Endothelial cell of umbilical vein (primary cell): ENCODE data around the gene CYBA.

Experiments
- CTCF ChIP-seq, 2 donors: IDR thresholded peaks; 1 replicate in 1 of 2; 2 replicates in 1 of 2; pipeline ENCODE4 v1.5.1; 2011; ENCODE audit warnings: low read length in 2 of 2, mild to moderate bottlenecking in 2 of 2, moderate library complexity in 2 of 2, control low read depth in 1 of 2, inconsistent platforms in 1 of 2, low read depth in 1 of 2; ENCODE audit not compliant: insufficient read depth in 1 of 2; ENCODE audit errors: extremely low read depth in 1 of 2
- EZH2 ChIP-seq: IDR thresholded peaks from 2 replicates; pipeline ENCODE4 v1.6.1; 2012; ENCODE audit warnings: borderline replicate concordance, low read depth, mild to moderate bottlenecking, moderate library complexity, low read length, inconsistent platforms; ENCODE audit not compliant: severe bottlenecking
- JUN ChIP-seq: IDR thresholded peaks from 2 replicates; pipeline ENCODE4 v1.6.1; 2011; ENCODE audit warnings: borderline replicate concordance, low read depth; ENCODE audit not compliant: insufficient read length, insufficient read depth
- MYC ChIP-seq: IDR thresholded peaks from one replicate; pipeline ENCODE4 v1.6.1; 2011; ENCODE audit warnings: mild to moderate bottlenecking, low read depth, low read length
- POLR2A ChIP-seq: IDR thresholded peaks from 2 replicates; pipeline ENCODE4 v1.6.1; 2012; ENCODE audit warnings: low read depth, mild to moderate bottlenecking, control low read depth, low read length
- POLR2AphosphoS5 ChIP-seq: IDR thresholded peaks from 2 replicates; pipeline ENCODE4 v1.6.1; 2012; ENCODE audit warnings: low read depth, mild to moderate bottlenecking, control low read depth, low read length, moderate library complexity; ENCODE audit not compliant: insufficient read depth

DNA sequence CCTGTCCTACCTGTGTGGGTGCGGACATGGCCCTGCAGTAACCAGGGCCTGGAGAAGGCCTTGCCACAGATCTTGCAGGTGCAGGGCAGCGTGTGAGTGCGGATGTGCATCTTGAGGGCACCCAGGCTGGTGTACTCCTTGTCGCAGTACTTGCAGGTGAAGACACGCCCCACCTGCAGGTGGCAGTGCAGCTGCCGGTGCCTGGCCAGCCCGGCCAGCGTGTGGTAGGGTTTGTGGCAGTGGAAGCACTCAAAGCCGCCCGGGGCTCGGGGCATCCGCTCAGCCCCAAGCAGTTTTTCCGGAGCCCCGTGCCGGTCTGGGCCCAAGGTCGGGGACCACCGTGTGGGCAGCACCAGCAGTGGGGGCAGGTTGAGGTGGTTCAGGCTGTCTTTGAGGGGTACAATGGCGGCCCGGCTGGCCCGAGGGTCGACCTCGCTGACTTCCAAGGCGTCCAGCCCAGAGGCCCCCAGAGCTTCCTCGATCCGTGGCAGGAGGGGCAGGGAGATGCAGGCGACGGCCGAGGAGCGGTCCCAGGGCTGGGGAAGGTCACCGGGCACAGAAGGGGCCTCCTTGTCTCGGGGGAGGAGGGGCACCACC is 30.3 kb upstream of the CYBA start:
- TF ChIP-seq EZH2 (no peak), CTCF (IDR thresholded peaks at IDR 0.05; ENCODE audit: extremely low read depth in 1 of 2, insufficient read depth in 1 of 2, low read depth in 1 of 2, low read length in 2 of 2) (peak; percentile 12 to 44), POLR2AphosphoS5 (no peak), POLR2A (no peak), MYC (no peak), JUN (no peak)
